Loucy (cell line): ENCODE results near the gene ALPI.
"Not testable (repeated sequence)": the region's sequence is repeated elsewhere in the genome, so short reads cannot be mapped to it uniquely, and the experiment has no call there.

Experiments used
- CTCF ChIP-seq: fragments of 200-600 bp; sonication (generic); conservative IDR thresholded peaks from 2 replicates; pipeline ENCODE4 v1.5.1; 2014; ENCODE audit warnings: mild to moderate bottlenecking, antibody characterized with exemption, low read length
- EZH2phosphoT487 ChIP-seq: fragments of 200-600 bp; IDR thresholded peaks from 2 replicates; pipeline ENCODE4 v1.6.1; 2018; ENCODE audit warnings: antibody characterized with exemption, mild to moderate bottlenecking, moderate library complexity, borderline replicate concordance

GRCh38 chr2:232422996-232423395 lies 33.0 kb upstream of the ALPI start:
- not testable (repeated sequence) for TF ChIP-seq CTCF, EZH2phosphoT487
